ENCODE data around the gene METTL18.

DNA sequence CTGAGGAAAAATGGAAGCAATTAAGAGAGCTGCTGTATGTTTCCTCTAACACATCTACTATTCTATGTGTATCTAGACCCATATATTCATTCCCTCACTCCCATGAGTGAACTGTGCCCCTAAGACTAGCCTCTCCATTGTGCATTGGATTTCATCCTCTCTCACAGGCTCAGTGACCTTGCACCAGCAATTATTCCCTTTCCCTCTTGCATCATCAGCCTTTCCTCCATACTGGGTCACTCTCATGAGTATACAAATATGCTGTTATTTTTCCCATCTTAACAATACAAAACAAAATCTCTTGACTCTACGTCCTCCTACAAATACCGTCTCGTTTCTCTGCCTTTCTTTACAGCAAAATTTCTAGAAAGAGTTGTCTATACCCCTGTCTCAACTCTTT is 29.4 kb upstream of the METTL18 start:
- TF ChIP-seq YY1 (IDR thresholded peaks at IDR 0.05; ENCODE audit: insufficient read depth, insufficient read length) (no peak), ZNF274 (IDR thresholded peaks at IDR 0.05; ENCODE audit: low read depth, low read length) (no peak)
